ENCODE data around the gene CACNB2.

DNA sequence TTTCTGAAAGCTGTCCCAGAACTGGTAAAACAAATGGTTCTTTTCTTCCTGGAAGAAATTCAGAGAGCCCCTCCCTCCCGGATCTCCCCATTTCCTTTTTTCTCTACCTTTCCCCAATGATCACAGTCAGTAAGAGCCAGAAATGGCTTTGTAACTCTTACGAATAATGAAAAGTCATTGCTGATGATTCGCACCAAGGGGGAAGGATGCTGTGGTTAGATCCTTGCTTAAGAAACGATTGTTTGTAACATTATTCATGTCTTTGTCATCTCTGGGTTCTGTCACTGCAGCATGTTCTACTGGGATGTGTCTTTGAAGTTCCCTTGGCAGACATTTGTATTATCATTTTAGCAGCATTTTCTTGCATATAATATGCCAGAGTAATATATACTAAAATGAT lies 138.9 kb downstream of the CACNB2 start:
- TF ChIP-seq GATA1 (IDR thresholded peaks at IDR 0.05; ENCODE audit: low read depth, low read length): no peak
- TF ChIP-seq POLR2A (IDR thresholded peaks at IDR 0.05; ENCODE audit: low read length): no peak
